Stimulated activated CD4-positive, alpha-beta T cell treated with anti-CD3 and anti-CD28 coated beads, Interleukin-4, amount 100 ng/mL, for 1 hour (primary cell): ENCODE results near the gene MPZL1.

Experiments
- DNase-seq: peaks from one replicate; pipeline ENCODE4 v3.0.0-alpha.2; 2020

Gene MPZL1

GRCh38 chr1:167695756-167696561 lies 25.8 kb upstream of the MPZL1 start:
- no peak for DNase-seq

GRCh38 chr1:167697667-167698141 lies 24.1 kb upstream of the MPZL1 start:
- DNase-seq: no peak

GRCh38 chr1:167698313-167698712 lies 23.5 kb upstream of the MPZL1 start:
- DNase-seq: no peak

- DNase-seq: no peak
Observed at GRCh38 chr1:167701510-167701909, 20.3 kb upstream of the MPZL1 start.

- DNase-seq: no peak
Observed at GRCh38 chr1:167703557-167703956, 18.2 kb upstream of the MPZL1 start.

GRCh38 chr1:167704715-167705114 lies 17.1 kb upstream of the MPZL1 start:
- DNase-seq: no peak

GRCh38 chr1:167705250-167705649 lies 16.5 kb upstream of the MPZL1 start:
- no peak for DNase-seq

GRCh38 chr1:167706363-167706762 lies 15.4 kb upstream of the MPZL1 start:
- DNase-seq: no peak

- no peak for DNase-seq
Observed at GRCh38 chr1:167706931-167707877, 14.6 kb upstream of the MPZL1 start.

- no peak for DNase-seq
Observed at GRCh38 chr1:167707942-167708341, 13.8 kb upstream of the MPZL1 start.

- DNase-seq: no peak
Observed at GRCh38 chr1:167708940-167709389, 12.8 kb upstream of the MPZL1 start.

- DNase-seq: no peak
Observed at GRCh38 chr1:167710836-167711235, 10.9 kb upstream of the MPZL1 start.

- DNase-seq: no peak
Observed at GRCh38 chr1:167711797-167712196, 10.0 kb upstream of the MPZL1 start.

GRCh38 chr1:167713330-167714081 lies 8.3 kb upstream of the MPZL1 start:
- peak; percentile 15 for DNase-seq

GRCh38 chr1:167714098-167714438 lies 7.7 kb upstream of the MPZL1 start:
- peak; percentile 81 for DNase-seq

GRCh38 chr1:167714439-167715156 lies 7.2 kb upstream of the MPZL1 start:
- peak; percentile 89 for DNase-seq

- DNase-seq: peak; percentile 84
Observed at GRCh38 chr1:167715157-167715999, 6.4 kb upstream of the MPZL1 start.

- no peak for DNase-seq
Observed at GRCh38 chr1:167716000-167716271, 5.8 kb upstream of the MPZL1 start.

GRCh38 chr1:167717351-167717750 lies 4.4 kb upstream of the MPZL1 start:
- no peak for DNase-seq

- no peak for DNase-seq
Observed at GRCh38 chr1:167718914-167719691, 2.7 kb upstream of the MPZL1 start.
